ENCODE results near the gene NACC1. TPM values are rescaled to one million over a fixed set of nuclear protein-coding genes. Genes with fewer than 3 reads are reported as not detected.

Gene NACC1
- total and polyA plus RNA-seq, 2 of the 13 experiments (the other 11 are each of a cell fraction or from before 2014, with no cell fraction given), result 31.8 to 42.3 TPM

DNA sequence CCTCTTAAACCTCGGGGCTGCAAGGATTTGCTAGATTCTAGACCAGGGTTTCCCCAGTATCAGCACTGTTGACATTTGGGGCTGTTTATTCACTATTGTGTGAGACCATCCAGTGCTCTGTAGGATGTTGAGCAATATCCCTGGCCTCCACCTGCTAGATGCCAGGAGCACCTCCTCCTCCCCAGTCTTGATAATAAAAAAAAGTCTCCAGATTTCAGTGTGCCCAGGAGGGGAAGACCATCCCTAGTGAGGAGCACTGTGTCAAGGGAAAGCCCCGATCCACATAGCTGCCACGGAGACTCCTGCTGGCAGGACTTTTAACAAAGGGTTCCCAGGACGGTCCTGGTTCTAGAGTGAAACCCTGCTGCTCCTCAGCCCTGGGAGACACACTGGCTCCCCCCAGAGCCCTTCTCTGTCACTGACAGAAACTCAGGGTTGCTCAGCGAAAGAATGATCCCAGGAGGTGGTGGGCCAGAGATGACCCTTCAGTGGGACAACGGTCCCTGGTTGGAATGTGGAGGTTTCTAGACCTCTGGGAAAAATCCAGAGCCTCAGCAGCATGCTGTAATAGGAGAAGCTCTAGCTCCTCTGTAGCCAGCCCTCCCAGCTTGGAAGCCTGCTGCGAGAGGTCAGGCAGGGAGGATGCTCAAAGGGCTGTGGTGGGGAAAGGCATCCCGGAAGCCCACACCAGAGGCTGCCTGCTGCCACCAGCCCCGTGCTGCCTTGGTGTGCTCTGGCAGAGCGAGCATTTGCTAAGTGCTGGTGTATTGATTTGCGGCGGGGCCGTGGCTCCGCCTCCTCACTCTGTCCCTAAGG, 35.7 kb upstream of the NACC1 start (continued):
- TF ChIP-seq FOXA1 (IDR thresholded peaks at IDR 0.05) (no peak), FOXA1 (CRISPR knock-in tag; IDR thresholded peaks at IDR 0.05) (peak; percentile 54), ZNF230 (CRISPR knock-in tag; IDR thresholded peaks at IDR 0.05) (no peak), SOX6 (IDR thresholded peaks at IDR 0.05) (no peak), SOX6 (CRISPR knock-in tag; IDR thresholded peaks at IDR 0.05) (peak; percentile 48), ZNF263 (CRISPR knock-in tag; IDR thresholded peaks at IDR 0.05) (peak; percentile 76), ZNF205 (CRISPR knock-in tag; IDR thresholded peaks at IDR 0.05) (no peak), AKAP8 (CRISPR knock-in tag; IDR thresholded peaks at IDR 0.05) (no peak), NR2F1 (CRISPR knock-in tag; IDR thresholded peaks at IDR 0.05) (no peak), MTA1 (CRISPR knock-in tag; IDR thresholded peaks at IDR 0.05; ENCODE audit: borderline replicate concordance) (no peak), EZH2 (conservative IDR thresholded peaks at IDR 0.05; ENCODE audit: low read depth, low read length) (no peak), HNF4G (IDR thresholded peaks at IDR 0.05; ENCODE audit: borderline replicate concordance, low read depth, low read length) (no peak), HNF4G (CRISPR knock-in tag; IDR thresholded peaks at IDR 0.05; ENCODE audit: borderline replicate concordance, low read depth) (no peak), GTF2F1 (IDR thresholded peaks at IDR 0.05; ENCODE audit: low read length) (no peak)
- TF ChIP-seq, protein P1, sequence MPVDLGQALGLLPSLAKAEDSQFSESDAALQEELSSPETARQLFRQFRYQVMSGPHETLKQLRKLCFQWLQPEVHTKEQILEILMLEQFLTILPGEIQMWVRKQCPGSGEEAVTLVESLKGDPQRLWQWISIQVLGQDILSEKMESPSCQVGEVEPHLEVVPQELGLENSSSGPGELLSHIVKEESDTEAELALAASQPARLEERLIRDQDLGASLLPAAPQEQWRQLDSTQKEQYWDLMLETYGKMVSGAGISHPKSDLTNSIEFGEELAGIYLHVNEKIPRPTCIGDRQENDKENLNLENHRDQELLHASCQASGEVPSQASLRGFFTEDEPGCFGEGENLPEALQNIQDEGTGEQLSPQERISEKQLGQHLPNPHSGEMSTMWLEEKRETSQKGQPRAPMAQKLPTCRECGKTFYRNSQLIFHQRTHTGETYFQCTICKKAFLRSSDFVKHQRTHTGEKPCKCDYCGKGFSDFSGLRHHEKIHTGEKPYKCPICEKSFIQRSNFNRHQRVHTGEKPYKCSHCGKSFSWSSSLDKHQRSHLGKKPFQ (CRISPR knock-in tag; IDR thresholded peaks at IDR 0.05; ENCODE audit: insufficient replicate concordance), result no peak
- TF ChIP-seq, protein P2, sequence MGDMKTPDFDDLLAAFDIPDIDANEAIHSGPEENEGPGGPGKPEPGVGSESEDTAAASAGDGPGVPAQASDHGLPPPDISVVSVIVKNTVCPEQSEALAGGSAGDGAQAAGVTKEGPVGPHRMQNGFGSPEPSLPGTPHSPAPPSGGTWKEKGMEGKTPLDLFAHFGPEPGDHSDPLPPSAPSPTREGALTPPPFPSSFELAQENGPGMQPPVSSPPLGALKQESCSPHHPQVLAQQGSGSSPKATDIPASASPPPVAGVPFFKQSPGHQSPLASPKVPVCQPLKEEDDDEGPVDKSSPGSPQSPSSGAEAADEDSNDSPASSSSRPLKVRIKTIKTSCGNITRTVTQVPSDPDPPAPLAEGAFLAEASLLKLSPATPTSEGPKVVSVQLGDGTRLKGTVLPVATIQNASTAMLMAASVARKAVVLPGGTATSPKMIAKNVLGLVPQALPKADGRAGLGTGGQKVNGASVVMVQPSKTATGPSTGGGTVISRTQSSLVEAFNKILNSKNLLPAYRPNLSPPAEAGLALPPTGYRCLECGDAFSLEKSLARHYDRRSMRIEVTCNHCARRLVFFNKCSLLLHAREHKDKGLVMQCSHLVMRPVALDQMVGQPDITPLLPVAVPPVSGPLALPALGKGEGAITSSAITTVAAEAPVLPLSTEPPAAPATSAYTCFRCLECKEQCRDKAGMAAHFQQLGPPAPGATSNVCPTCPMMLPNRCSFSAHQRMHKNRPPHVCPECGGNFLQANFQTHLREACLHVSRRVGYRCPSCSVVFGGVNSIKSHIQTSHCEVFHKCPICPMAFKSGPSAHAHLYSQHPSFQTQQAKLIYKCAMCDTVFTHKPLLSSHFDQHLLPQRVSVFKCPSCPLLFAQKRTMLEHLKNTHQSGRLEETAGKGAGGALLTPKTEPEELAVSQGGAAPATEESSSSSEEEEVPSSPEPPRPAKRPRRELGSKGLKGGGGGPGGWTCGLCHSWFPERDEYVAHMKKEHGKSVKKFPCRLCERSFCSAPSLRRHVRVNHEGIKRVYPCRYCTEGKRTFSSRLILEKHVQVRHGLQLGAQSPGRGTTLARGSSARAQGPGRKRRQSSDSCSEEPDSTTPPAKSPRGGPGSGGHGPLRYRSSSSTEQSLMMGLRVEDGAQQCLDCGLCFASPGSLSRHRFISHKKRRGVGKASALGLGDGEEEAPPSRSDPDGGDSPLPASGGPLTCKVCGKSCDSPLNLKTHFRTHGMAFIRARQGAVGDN (CRISPR knock-in tag; IDR thresholded peaks at IDR 0.05), result no peak
- TF ChIP-seq, protein P3, sequence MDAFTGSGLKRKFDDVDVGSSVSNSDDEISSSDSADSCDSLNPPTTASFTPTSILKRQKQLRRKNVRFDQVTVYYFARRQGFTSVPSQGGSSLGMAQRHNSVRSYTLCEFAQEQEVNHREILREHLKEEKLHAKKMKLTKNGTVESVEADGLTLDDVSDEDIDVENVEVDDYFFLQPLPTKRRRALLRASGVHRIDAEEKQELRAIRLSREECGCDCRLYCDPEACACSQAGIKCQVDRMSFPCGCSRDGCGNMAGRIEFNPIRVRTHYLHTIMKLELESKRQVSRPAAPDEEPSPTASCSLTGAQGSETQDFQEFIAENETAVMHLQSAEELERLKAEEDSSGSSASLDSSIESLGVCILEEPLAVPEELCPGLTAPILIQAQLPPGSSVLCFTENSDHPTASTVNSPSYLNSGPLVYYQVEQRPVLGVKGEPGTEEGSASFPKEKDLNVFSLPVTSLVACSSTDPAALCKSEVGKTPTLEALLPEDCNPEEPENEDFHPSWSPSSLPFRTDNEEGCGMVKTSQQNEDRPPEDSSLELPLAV (CRISPR knock-in tag; conservative IDR thresholded peaks at IDR 0.05; ENCODE audit: low read depth), result no peak
- TF ChIP-seq, protein P4, sequence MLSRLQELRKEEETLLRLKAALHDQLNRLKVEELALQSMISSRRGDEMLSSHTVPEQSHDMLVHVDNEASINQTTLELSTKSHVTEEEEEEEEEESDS (CRISPR knock-in tag; IDR thresholded peaks at IDR 0.05; ENCODE audit: borderline replicate concordance), result no peak
- TF ChIP-seq, protein P5, sequence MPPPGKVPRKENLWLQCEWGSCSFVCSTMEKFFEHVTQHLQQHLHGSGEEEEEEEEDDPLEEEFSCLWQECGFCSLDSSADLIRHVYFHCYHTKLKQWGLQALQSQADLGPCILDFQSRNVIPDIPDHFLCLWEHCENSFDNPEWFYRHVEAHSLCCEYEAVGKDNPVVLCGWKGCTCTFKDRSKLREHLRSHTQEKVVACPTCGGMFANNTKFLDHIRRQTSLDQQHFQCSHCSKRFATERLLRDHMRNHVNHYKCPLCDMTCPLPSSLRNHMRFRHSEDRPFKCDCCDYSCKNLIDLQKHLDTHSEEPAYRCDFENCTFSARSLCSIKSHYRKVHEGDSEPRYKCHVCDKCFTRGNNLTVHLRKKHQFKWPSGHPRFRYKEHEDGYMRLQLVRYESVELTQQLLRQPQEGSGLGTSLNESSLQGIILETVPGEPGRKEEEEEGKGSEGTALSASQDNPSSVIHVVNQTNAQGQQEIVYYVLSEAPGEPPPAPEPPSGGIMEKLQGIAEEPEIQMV (CRISPR knock-in tag; IDR thresholded peaks at IDR 0.05; ENCODE audit: low read depth), result no peak

All from HepG2 (cell line).